Astrocyte of the hippocampus (primary cell): Measurements from ENCODE around the gene FZD10.

ENCODE experiments used
- DNase-seq: peaks from one replicate; pipeline ENCODE4 v3.0.0; 2011; ENCODE audit warnings: low read depth, low spot score

FZD10 gene

DNA sequence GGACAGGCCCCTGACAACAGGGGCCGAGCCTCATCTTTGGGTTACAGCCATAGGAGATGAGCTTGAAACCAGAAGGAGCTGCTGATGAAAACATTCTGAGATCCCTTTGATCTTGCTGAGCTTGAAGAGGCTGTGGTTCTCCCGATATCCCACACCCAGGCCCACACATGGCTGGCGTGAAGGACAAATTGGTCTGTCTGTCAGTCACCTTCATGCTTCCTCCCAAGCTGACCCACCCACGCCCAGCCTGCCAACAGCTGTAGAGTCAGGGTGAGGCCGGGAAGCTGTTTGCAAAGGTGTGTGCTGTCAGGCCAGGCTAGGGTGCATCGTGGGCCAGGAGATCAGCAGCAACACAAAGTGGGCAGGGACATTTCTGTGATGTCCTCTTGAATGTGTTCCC is 43.2 kb downstream of the FZD10 start:
- DNase-seq: no peak

DNA sequence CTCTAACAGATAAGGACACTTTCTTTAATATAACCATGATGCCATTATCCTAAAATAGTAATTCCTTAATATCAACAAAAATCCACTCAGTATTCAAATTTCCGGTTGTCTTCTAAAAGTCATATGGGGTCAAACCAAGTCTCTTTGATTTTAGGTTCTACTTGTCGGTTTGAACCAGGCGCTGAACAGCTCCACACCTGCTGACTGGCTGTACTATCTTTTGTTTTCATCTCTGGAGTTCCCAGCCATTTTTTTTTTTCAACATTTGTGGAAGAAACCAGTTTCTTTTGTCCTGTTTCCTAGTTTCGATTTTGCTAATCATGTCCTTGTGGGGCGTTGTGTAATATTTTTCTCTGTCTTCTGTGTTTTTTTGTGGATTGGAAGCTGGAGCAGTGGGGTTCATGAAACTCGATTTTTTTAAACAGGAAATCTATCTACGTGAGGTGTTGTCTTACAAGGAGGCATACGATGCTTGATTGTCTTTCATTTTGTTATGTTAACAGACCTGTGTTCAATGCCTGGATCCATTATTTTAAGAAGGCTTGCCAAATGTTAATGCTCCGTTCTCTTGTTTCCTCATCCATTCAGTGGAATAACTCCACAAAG is 50.2 kb downstream of the FZD10 start:
- DNase-seq: no peak

DNA sequence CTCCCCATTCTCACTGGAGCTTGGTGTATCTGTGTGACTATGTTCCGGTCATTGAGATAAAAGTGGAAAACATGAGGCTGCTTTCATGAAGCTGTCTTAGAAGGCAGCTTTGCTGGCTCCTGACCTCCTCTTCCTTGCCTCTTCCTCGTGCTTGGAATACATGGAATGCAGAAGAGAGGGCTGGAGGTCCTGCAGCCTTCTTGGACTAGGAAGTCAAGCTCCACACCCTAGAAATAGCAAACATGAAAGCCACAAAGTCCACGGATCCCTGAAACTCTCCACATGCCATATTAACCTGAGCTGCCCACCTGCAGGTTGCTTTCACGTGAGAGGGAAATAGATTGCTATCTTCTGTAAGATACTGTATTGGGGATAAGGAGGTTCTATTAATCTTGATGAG is 51.0 kb downstream of the FZD10 start:
- DNase-seq: no peak

DNA sequence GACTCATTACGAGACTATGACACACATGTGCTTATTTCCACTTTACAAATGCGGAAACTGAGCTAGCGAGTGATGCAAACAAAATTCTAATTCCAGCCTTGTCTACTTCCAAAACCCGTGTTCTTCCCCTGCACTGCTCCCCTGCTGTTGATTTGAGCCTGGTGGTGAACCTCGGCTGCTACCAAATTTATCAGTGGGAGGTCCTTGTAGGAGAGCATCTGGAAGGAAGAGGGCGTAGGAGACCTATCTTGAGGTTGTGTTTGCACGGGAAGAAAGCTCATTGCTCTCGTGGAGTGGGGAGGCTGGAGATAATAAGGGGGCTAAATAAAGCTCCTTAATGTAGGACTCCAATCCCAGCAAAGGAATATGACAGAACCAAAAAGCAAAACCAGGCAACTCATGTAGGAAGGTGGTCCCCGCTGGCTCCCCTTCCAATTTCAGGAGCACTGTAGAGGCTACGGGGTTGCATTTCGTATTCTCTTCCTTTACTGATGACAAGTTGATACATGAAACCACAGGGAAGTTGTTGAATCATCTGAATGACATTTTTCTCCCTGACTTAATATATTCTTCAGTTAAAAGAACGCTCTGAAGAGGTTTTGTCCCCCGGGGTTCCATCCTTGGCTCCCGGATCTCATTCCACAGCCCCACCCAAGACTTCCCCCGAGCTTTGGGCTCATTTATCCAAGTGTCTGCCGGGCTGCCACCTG is 52.6 kb downstream of the FZD10 start:
- no peak for DNase-seq
